Mucosa of rectum (tissue), 2 donors: ENCODE results near the gene SEMA3B.
"Not testable (repeated sequence)": the region's sequence is repeated elsewhere in the genome, so short reads cannot be mapped to it uniquely, and the experiment has no call there.

Experiments used
- H3K27ac ChIP-seq, 2 donors: one replicate each; pipeline ENCODE4 v1.7.0; 2013; ENCODE audit warnings: inconsistent platforms in 2 of 2, low read depth in 2 of 2, low read length in 2 of 2
- H3K27me3 ChIP-seq, 2 donors: one replicate each; pipeline ENCODE4 v1.7.0; 2013; ENCODE audit warnings: low read length in 2 of 2; ENCODE audit not compliant: control insufficient read depth in 2 of 2, insufficient read depth in 2 of 2
- H3K36me3 ChIP-seq, 2 donors: one replicate each; pipeline ENCODE4 v1.7.0; 2013; ENCODE audit warnings: low read length in 2 of 2; ENCODE audit not compliant: control insufficient read depth in 2 of 2, insufficient read depth in 2 of 2
- H3K4me1 ChIP-seq, 2 donors: one replicate each; pipeline ENCODE4 v1.7.0; 2013; ENCODE audit warnings: low read length in 2 of 2, mild to moderate bottlenecking in 1 of 2; ENCODE audit not compliant: control insufficient read depth in 2 of 2, insufficient read depth in 2 of 2
- H3K4me3 ChIP-seq, 2 donors: one replicate each; pipeline ENCODE4 v1.7.0; 2013; ENCODE audit warnings: low read length in 2 of 2
- H3K9ac ChIP-seq, 2 donors: one replicate each; pipeline ENCODE4 v1.7.0; 2013; ENCODE audit warnings: low read length in 2 of 2, low read depth in 1 of 2, mild to moderate bottlenecking in 1 of 2
- H3K9me3 ChIP-seq, 2 donors: one replicate each; pipeline ENCODE4 v1.7.0; 2013; ENCODE audit warnings: low read length in 2 of 2; ENCODE audit not compliant: control insufficient read depth in 2 of 2
- donor health status: healthy.
- donor health status: Normal muscosa, but diverticular disease.

Gene SEMA3B

GRCh38 chr3:50304601-50305000 is 35.7 kb downstream of the SEMA3B start:
- Histone ChIP-seq H3K4me1 (peaks cover 16 to 21% of the 10 kb centered on the region in 2 donors), H3K27ac (no peak overlapping the region), H3K27me3 (no peaks in the 10 kb centered on the region), H3K36me3 (no peaks in the 10 kb centered on the region), H3K4me3 (no peak overlapping the region), H3K9me3 (no peaks in the 10 kb centered on the region), H3K9ac (no peak overlapping the region)

GRCh38 chr3:50312041-50312440 is 43.1 kb downstream of the SEMA3B start:
- H3K36me3 ChIP-seq, H3K4me3 ChIP-seq, H3K9me3 ChIP-seq, H3K27me3 ChIP-seq, H3K27ac ChIP-seq, H3K9ac ChIP-seq: not testable (repeated sequence)
- H3K4me1 ChIP-seq, result peaks cover 9 to 12% of the 10 kb centered on the region in 2 donors

DNA sequence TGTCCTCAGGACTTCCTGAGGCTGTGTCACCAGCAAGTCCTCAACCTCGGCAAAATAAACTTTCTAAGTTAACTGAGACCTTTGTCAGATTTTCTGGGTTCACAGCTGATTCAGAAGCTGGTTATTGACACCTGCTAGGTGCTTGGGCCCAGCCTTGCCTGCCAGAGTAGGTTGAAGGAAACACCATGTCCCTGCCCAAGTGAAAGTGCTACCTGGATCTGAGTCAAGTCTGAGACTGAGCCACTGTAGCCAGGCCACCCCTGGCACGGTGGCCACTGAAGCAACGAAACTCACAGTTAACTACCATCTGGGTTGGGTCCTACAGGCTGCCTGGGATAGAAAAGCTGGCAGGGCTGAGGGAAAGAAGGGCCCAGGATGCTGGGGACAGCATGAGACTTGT is 45.4 kb downstream of the SEMA3B start:
- Histone ChIP-seq H3K9ac (no peak overlapping the region), H3K9me3 (no peaks in the 10 kb centered on the region), H3K27ac (no peak overlapping the region), H3K36me3 (peaks cover 2 to 3% of the 10 kb centered on the region in 2 donors), H3K27me3 (no peaks in the 10 kb centered on the region), H3K4me1 (peaks cover 31 to 35% of the 10 kb centered on the region in 2 donors), H3K4me3 (no peak overlapping the region)

DNA sequence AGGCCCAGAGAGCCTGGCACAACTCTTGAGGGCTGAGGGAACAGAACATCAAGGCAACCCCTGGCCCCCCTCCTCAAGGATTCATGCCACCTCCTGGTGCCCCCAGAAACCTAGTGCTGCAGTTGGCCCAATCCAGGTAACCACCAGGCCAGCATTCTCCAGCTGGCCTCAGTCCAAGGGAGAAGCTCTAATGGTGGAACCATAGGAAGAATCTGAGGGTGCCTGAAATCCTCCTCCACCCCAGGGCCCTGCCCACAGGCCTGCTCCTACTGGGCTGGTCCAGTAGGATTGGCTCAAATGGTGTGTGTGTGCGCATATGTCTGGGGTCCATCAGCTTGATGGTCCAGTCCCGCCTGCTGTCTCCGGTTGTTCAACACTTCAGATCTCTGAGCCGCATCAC is 45.9 kb downstream of the SEMA3B start:
- no peaks in the 10 kb centered on the region for H3K27me3 ChIP-seq
- H3K27ac ChIP-seq, result no peak overlapping the region
- peaks cover 2 to 8% of the 10 kb centered on the region in 2 donors for H3K36me3 ChIP-seq
- peaks cover 36 to 39% of the 10 kb centered on the region in 2 donors for H3K4me1 ChIP-seq
- H3K4me3 ChIP-seq, result no peak overlapping the region
- H3K9me3 ChIP-seq, result no peaks in the 10 kb centered on the region
- H3K9ac ChIP-seq, result no peak overlapping the region

- peaks cover 2 to 8% of the 10 kb centered on the region in 2 donors for H3K36me3 ChIP-seq
- no peaks in the 10 kb centered on the region for H3K9me3 ChIP-seq
- H3K27ac ChIP-seq, result peak overlapping the region; percentile 97 to 98
- H3K4me3 ChIP-seq, result peak overlapping the region; percentile 23 to 34
- H3K27me3 ChIP-seq, result no peaks in the 10 kb centered on the region
- H3K4me1 ChIP-seq, result peaks cover 47 to 49% of the 10 kb centered on the region in 2 donors
- H3K9ac ChIP-seq, result peak overlapping the region; percentile 71 to 82
These were observed 47.8 kb downstream of the SEMA3B start for GRCh38 chr3:50316657-50317242.

DNA sequence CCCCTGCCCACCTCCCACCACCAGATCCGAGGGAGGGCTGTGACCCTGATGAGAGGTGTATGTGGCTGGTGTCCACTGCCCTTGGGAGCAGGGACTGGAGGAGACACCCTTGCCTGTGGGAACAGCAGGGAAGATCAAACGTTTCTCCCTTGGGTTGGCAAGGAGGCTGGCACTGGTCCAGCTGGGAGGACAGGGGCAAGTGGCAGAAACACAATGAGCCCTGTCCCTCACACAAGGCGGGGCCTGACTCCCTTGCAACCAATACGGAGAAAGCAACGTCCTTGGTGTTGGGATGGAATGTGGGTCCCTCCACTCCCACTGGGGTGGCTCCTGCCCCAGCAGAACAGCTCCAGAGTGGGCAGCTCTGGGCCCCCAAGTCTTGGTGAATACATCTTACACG is 48.4 kb downstream of the SEMA3B start:
- peak overlapping the region; percentile 71 to 82 for H3K9ac ChIP-seq
- H3K27ac ChIP-seq, result peak overlapping the region; percentile 97 to 98
- H3K9me3 ChIP-seq, result no peaks in the 10 kb centered on the region
- no peaks in the 10 kb centered on the region for H3K27me3 ChIP-seq
- peaks cover 53 to 54% of the 10 kb centered on the region in 2 donors for H3K4me1 ChIP-seq
- H3K4me3 ChIP-seq, result peak overlapping the region; percentile 23 to 34
- H3K36me3 ChIP-seq, result peaks cover 2 to 8% of the 10 kb centered on the region in 2 donors

DNA sequence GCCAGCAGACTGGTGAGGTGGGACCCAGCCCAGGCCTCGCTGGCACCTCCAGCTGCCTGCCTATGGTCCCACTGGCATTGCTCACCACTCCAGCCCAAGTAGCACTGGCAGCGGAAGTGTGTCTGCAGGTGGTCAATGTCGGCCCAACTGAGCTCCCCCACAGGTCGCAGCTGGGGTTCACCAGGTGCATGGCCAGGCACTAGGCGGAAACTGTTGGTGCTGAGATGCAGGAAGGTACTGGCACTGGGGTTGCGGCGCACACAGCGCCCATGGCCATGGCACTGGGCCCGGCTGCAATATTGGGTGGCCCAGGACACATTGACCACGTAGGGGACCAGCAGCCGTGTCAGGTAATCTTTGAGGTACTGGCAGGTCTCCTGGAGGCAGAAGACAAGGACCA is 49.2 kb downstream of the SEMA3B start:
- Histone ChIP-seq H3K27ac (peak overlapping the region; percentile 97 to 98), H3K4me1 (peaks cover 55 to 60% of the 10 kb centered on the region in 2 donors), H3K4me3 (peak overlapping the region in 1 of 2 donors; percentile 29), H3K27me3 (no peaks in the 10 kb centered on the region), H3K9me3 (no peaks in the 10 kb centered on the region), H3K36me3 (peaks cover 2 to 8% of the 10 kb centered on the region in 2 donors), H3K9ac (peak overlapping the region; percentile 41 to 82)

GRCh38 chr3:50318615-50319014 is 49.7 kb downstream of the SEMA3B start:
- H3K27ac ChIP-seq, result peak overlapping the region; percentile 97 to 98
- peaks cover 55 to 60% of the 10 kb centered on the region in 2 donors for H3K4me1 ChIP-seq
- peak overlapping the region in 1 of 2 donors; percentile 29 for H3K4me3 ChIP-seq
- H3K36me3 ChIP-seq, result peaks cover 2 to 8% of the 10 kb centered on the region in 2 donors
- H3K9me3 ChIP-seq, result no peaks in the 10 kb centered on the region
- H3K9ac ChIP-seq, result peak overlapping the region in 1 of 2 donors; percentile 82
- H3K27me3 ChIP-seq, result no peaks in the 10 kb centered on the region

DNA sequence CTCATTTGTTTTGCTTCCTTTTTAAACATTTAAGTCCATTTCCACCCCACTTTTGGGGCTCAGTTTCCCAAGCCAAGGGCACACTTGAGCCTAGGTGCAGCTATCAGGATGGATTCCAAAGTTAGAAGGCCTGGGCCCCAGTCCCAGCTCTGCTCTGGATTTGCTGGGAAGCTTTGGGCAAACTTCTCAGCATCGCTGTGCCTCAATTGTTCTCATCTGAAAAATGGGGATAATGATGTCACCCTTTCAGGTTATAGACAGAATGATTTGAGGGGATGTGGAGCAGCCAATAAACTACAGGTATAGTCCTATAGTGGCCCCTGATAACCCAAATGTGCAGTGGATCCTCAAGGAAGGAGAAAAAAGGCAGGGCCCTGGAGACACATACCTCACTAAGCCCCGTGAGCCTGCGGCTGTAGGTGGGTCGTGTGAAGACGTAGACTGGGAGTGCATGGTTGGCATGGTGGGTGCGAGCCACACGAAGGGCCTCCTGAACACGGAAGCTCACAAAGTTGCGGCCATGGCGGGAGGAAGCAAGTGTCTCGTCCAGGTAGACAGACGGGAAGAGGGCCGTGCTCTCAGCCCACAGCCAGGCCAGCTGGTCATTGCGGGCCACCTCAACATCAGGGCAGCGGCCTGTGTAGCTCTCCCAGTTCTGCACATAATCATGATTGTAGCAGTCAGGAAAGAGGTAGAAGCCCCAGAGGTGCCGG is 50.4 kb downstream of the SEMA3B start:
- Histone ChIP-seq H3K9me3 (no peaks in the 10 kb centered on the region), H3K27me3 (no peaks in the 10 kb centered on the region), H3K36me3 (peaks cover 2 to 8% of the 10 kb centered on the region in 2 donors), H3K4me3 (peak overlapping the region; percentile 6 to 89), H3K9ac (peak overlapping the region; percentile 26 to 87), H3K27ac (no peak overlapping the region), H3K4me1 (peaks cover 55 to 60% of the 10 kb centered on the region in 2 donors)

DNA sequence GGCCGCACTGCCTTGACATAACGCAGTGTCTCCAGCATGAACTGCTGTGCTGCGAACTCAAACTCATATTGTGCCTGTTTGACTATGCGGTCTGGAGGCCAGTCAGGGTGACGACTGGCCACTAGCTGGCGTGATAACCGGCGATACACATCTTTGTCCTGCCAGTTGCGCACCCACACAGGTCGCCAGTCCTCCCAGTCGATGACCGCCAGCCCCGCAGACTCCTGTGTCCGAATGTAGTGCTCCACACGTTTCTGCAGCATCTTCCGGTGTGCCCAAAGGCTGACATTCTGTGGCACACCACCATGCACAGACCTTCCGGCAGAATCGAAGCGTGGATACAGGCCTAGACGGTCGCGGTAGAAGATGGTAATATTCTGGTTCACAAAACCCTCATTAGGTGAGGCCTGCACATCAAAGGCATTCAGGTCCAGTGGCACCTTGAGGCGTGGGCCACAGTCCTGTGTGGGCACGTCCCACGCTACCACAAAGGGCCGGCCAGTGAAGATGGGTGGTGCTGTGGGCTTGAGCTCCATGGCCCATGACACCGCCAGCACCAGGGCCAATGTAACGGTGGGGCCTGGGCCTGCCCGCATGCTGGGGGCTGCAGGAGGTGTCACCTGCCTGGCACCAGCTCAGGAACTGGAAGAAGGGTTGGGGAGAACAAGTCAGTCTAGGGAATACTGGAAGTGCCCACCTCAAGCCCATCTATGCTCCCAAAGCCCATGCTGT is 51.1 kb downstream of the SEMA3B start:
- Histone ChIP-seq H3K27me3 (no peaks in the 10 kb centered on the region), H3K9ac (peak overlapping the region; percentile 87 to 97), H3K4me3 (peak overlapping the region; percentile 89 to 90), H3K4me1 (peaks cover 55 to 60% of the 10 kb centered on the region in 2 donors), H3K36me3 (peaks cover 2 to 8% of the 10 kb centered on the region in 2 donors), H3K27ac (peak overlapping the region; percentile 93 to 95), H3K9me3 (no peaks in the 10 kb centered on the region)
